Tibial nerve (tissue), 4 donors: Measurements from ENCODE around the gene CNIH3.

Experiments used
- EP300 ChIP-seq, 2 donors: sonication (generic); formaldehyde crosslinking; IDR thresholded peaks; one replicate each; pipeline ENCODE4 v1.6.1; 2017; ENCODE audit warnings: antibody characterized with exemption in 2 of 2, mild to moderate bottlenecking in 1 of 2
- POLR2A ChIP-seq, 2 donors: fragments of 450-650 bp; IDR thresholded peaks; one replicate each; pipeline ENCODE4 v1.6.1; 2017; ENCODE audit warnings: antibody characterized with exemption in 2 of 2, mild to moderate bottlenecking in 2 of 2, moderate library complexity in 2 of 2
- TF ChIP-seq, protein P1 (sequence below), 5 experiments: fragments of 200-600 bp in 3 of 5; fragments of 450-650 bp in 2 of 5; sonication (generic) in 3 of 5; IDR thresholded peaks; one replicate each; pipeline ENCODE4 v1.5.1; 2016 to 2019; ENCODE audit warnings: antibody characterized with exemption in 5 of 5, mild to moderate bottlenecking in 3 of 5, moderate library complexity in 2 of 5

DNA sequence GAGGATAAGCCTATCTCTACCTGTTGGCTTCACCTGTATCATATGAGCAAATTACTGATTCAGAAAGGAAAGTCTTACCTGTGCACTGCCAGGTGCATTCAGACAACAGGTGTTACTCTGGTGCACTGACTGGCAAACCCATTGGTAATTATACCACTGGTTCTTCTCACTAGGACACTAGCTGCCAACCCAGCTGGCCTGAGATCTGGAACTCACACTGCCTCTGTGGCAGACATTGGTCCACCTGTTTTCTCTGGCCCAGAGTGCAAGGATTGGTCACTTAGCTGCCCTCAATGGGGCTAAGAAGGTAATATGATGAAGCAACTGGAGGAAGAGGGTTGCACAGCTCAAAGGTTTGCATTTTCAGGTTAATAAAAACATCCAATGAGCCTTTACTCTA lies 173.2 kb downstream of the CNIH3 start:
- no peak for TF ChIP-seq POLR2A (IDR thresholded peaks at IDR 0.05)
- TF ChIP-seq, protein P1, sequence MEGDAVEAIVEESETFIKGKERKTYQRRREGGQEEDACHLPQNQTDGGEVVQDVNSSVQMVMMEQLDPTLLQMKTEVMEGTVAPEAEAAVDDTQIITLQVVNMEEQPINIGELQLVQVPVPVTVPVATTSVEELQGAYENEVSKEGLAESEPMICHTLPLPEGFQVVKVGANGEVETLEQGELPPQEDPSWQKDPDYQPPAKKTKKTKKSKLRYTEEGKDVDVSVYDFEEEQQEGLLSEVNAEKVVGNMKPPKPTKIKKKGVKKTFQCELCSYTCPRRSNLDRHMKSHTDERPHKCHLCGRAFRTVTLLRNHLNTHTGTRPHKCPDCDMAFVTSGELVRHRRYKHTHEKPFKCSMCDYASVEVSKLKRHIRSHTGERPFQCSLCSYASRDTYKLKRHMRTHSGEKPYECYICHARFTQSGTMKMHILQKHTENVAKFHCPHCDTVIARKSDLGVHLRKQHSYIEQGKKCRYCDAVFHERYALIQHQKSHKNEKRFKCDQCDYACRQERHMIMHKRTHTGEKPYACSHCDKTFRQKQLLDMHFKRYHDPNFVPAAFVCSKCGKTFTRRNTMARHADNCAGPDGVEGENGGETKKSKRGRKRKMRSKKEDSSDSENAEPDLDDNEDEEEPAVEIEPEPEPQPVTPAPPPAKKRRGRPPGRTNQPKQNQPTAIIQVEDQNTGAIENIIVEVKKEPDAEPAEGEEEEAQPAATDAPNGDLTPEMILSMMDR (IDR thresholded peaks at IDR 0.05): no peak
- no peak for TF ChIP-seq EP300 (IDR thresholded peaks at IDR 0.05)
